HL-60 (cell line): Measurements from ENCODE around the gene HSPB1.

Experiments
- POLR2AphosphoS5 ChIP-seq: IDR thresholded peaks from 2 replicates; pipeline ENCODE4 v1.6.1; 2012; ENCODE audit warnings: low read depth
- TF ChIP-seq, protein P1 (sequence below): IDR thresholded peaks from one replicate; pipeline ENCODE4 v1.5.1; 2011; ENCODE audit warnings: low read length, control low read depth, inconsistent platforms; ENCODE audit not compliant: insufficient read depth

DNA sequence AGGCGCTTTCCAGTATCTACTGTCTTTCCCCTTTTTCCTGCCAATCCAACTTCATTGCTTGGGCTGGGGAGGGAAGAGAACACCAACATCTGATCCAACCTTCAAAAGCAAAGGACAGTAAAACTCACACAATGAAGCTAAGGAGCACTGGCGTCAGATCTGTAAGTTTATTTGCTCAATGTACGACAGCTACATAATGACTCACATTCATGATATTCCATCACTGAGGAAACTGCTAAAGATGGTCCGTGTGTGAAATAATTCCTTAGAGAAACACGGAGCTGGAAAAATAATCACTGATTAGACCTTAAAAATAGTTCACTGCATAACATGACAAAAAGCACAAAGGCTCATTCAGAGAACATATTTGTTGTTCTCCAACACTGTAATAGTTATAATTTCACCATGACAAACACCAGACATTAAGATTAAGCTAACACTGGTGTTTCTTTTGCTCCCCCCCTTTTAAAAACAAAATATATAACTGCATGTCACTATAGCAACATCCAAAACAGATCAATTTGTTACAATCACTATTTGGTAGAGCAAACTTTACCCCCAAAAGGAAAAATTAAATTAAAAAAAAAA lies 24.3 kb downstream of the HSPB1 start:
- TF ChIP-seq, protein P1, sequence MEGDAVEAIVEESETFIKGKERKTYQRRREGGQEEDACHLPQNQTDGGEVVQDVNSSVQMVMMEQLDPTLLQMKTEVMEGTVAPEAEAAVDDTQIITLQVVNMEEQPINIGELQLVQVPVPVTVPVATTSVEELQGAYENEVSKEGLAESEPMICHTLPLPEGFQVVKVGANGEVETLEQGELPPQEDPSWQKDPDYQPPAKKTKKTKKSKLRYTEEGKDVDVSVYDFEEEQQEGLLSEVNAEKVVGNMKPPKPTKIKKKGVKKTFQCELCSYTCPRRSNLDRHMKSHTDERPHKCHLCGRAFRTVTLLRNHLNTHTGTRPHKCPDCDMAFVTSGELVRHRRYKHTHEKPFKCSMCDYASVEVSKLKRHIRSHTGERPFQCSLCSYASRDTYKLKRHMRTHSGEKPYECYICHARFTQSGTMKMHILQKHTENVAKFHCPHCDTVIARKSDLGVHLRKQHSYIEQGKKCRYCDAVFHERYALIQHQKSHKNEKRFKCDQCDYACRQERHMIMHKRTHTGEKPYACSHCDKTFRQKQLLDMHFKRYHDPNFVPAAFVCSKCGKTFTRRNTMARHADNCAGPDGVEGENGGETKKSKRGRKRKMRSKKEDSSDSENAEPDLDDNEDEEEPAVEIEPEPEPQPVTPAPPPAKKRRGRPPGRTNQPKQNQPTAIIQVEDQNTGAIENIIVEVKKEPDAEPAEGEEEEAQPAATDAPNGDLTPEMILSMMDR, result no peak
- TF ChIP-seq POLR2AphosphoS5, result no peak
